B cell (primary cell): ENCODE data around the gene OR1I1. TPM values are rescaled to one million over a fixed set of nuclear protein-coding genes. Genes with fewer than 3 reads are reported as not detected.

Source experiments
- ATAC-seq: fragments of 200-7000 bp; cut with Tn5 transposase; one replicate; pipeline ENCODE4 v1.10.0; 2021; ENCODE audit warnings: low read depth, mild to moderate bottlenecking, moderate number of reproducible peaks, moderate library complexity
- CTCF ChIA-PET: fragments of 350-600 bp; sonication (Branson Sonifier 250); formaldehyde crosslinking; loops from one replicate; lab custom pipeline; 2021; ENCODE audit warnings: antibody characterized with exemption, inconsistent platforms; lab: Charles Lee
- POLR2A ChIA-PET: fragments of 350-600 bp; sonication (Branson Sonifier 250); formaldehyde crosslinking; loops from one replicate; lab custom pipeline; 2021; ENCODE audit warnings: antibody characterized with exemption; lab: Charles Lee
- DNase-seq: peaks from one replicate; pipeline ENCODE4 v3.0.0; 2013
- H2AFZ ChIP-seq: 2 replicates; pipeline ENCODE4 v1.6.1; 2012; ENCODE audit warnings: mild to moderate bottlenecking, low read depth, low read length; ENCODE audit not compliant: insufficient read depth, poor library complexity, severe bottlenecking
- H3K27ac ChIP-seq, 2 donors: 1 replicate in 1 of 2; 2 replicates in 1 of 2; pipeline ENCODE4 v1.5.1; 2012 to 2013; ENCODE audit warnings: low read length in 2 of 2, mild to moderate bottlenecking in 2 of 2, moderate library complexity in 1 of 2
- H3K27me3 ChIP-seq, 4 experiments: fragments of 200-600 bp in 1 of 4; sonication (generic) in 1 of 4; replicated peaks in 1 of 4; 1 replicate in 2 of 4; 2 replicates in 2 of 4; pipeline versions ENCODE4 v1.6.1 to v1.7.0; 2013 to 2016; ENCODE audit warnings: low read length in 3 of 4, mild to moderate bottlenecking in 2 of 4, mixed read lengths in 1 of 4, moderate library complexity in 1 of 4; ENCODE audit not compliant: insufficient read depth in 4 of 4, control insufficient read depth in 3 of 4; ENCODE audit errors: control extremely low read depth in 1 of 4
- H3K36me3 ChIP-seq, 2 experiments: replicated peaks in 1 of 2; 1 replicate in 1 of 2; 2 replicates in 1 of 2; pipeline versions ENCODE4 v1.6.1 to v1.7.1; 2013; ENCODE audit warnings: low read length in 1 of 2; ENCODE audit not compliant: insufficient read depth in 2 of 2, control insufficient read depth in 1 of 2; ENCODE audit errors: control extremely low read depth in 1 of 2, extremely low read depth in 1 of 2
- H3K4me1 ChIP-seq, 2 donors: fragments of 200-600 bp in 1 of 2; sonication (generic) in 1 of 2; 1 replicate in 1 of 2; 2 replicates in 1 of 2; pipeline versions ENCODE4 v1.5.1 to v1.6.1; 2013 to 2017; ENCODE audit warnings: low read length in 2 of 2; ENCODE audit not compliant: control insufficient read depth in 2 of 2, insufficient read depth in 2 of 2
- H3K4me2 ChIP-seq: replicated peaks from 2 replicates; pipeline ENCODE3; 2012; ENCODE audit warnings: mild to moderate bottlenecking, low read depth, low read length; ENCODE audit not compliant: poor library complexity, severe bottlenecking
- H3K4me3 ChIP-seq, 5 experiments: fragments of 200-600 bp in 1 of 5; sonication (generic) in 1 of 5; 1 replicate in 3 of 5; 2 replicates in 2 of 5; pipeline versions ENCODE4 v1.5.1 to v1.7.0; 2011 to 2016; ENCODE audit warnings: low read length in 4 of 5, mild to moderate bottlenecking in 4 of 5, low read depth in 2 of 5, control low read depth in 1 of 5, moderate library complexity in 1 of 5; ENCODE audit not compliant: insufficient read depth in 1 of 5; ENCODE audit errors: control extremely low read depth in 1 of 5, extremely low read depth in 1 of 5
- H3K79me2 ChIP-seq: fragments of 200-600 bp; sonication (generic); one replicate; pipeline ENCODE4 v1.6.0; 2016; ENCODE audit warnings: low read length; ENCODE audit not compliant: control insufficient read depth, insufficient read depth
- H3K9ac ChIP-seq: fragments of 200-600 bp; sonication (generic); 2 replicates; pipeline ENCODE4 v1.6.1; 2017; ENCODE audit warnings: mild to moderate bottlenecking, low read length, moderate library complexity
- H3K9me3 ChIP-seq, 3 donors: one replicate each; pipeline versions ENCODE4 v1.6.1 to v1.7.1; 2013; ENCODE audit warnings: low read length in 2 of 3; ENCODE audit not compliant: control insufficient read depth in 2 of 3, insufficient read depth in 1 of 3; ENCODE audit errors: control extremely low read depth in 1 of 3
- H4K20me1 ChIP-seq: 2 replicates; pipeline ENCODE4 v1.6.0; 2012; ENCODE audit warnings: mild to moderate bottlenecking, low read length; ENCODE audit not compliant: insufficient read depth, control insufficient read depth, poor library complexity, severe bottlenecking
- H3K27ac Mint-ChIP-seq: one replicate; pipeline ENCODE4 v1.8.0; 2021; ENCODE audit warnings: mixed read lengths
- H3K27me3 Mint-ChIP-seq: one replicate; pipeline ENCODE4 v1.8.0; 2021; ENCODE audit warnings: mixed read lengths
- H3K4me1 Mint-ChIP-seq: one replicate; pipeline ENCODE4 v1.8.0; 2021; ENCODE audit warnings: mixed read lengths
- H3K4me3 Mint-ChIP-seq: one replicate; pipeline ENCODE4 v1.8.0; 2021; ENCODE audit warnings: mixed read lengths
- H3K9me3 Mint-ChIP-seq: one replicate; pipeline ENCODE4 v1.8.0; 2022; ENCODE audit warnings: mixed read lengths; ENCODE audit not compliant: insufficient read depth
- CTCF ChIP-seq: fragments of 200-600 bp; IDR thresholded peaks from one replicate; pipeline ENCODE4 v1.8.0; 2022; ENCODE audit warnings: antibody characterized with exemption, mild to moderate bottlenecking
- EZH2 ChIP-seq: IDR thresholded peaks from 2 replicates; pipeline ENCODE4 v1.6.1; 2012; ENCODE audit warnings: borderline replicate concordance, low read depth, mild to moderate bottlenecking, moderate library complexity, low read length; ENCODE audit not compliant: insufficient read depth, poor library complexity, severe bottlenecking
- WGBS: methylation state at CpG from one replicate; pipeline ENCODE4 v1.1.5; 2013; ENCODE audit warnings: missing lambda C conversion rate; ENCODE audit not compliant: insufficient coverage; 5-methylcytosine and 5-hydroxymethylcytosine counted together
- intact Hi-C: fragments of 100-400 bp; cut with micrococcal nuclease; formaldehyde crosslinking; loops from one replicate; pipeline ENCODE4 v1.10.0; 2022
- polyA plus RNA-seq: library from polyadenylated mRNA; depleted of rRNA; stranded (reverse); fragments of >200 nt; gene quantifications from 2 replicates; pipeline ENCODE4 v1.2.3, GENCODE V29; 2012
- total RNA-seq, 2 donors: library from RNA; stranded (reverse); fragments of 120-200 nt in 1 of 2; gene quantifications; 1 replicate in 1 of 2; 2 replicates in 1 of 2; pipeline versions ENCODE4 v1.2.3 to v1.2.4, GENCODE V29; 2013 to 2022

The OR1I1 gene
- total and polyA plus RNA-seq, 2 donors (not counting 1 experiment from before 2014, with no cell fraction given) = not detected

GRCh38 chr19:15122331-15123030 is 40.5 kb downstream of the OR1I1 start:
- Mint-ChIP-seq H3K27me3 (no peaks in the 10 kb centered on the region), H3K4me3 (no peak overlapping the region), H3K9me3 (no peaks in the 10 kb centered on the region), H3K27ac (no peak overlapping the region), H3K4me1 (peaks cover 19% of the 10 kb centered on the region)
- TF ChIP-seq EZH2 = no peak
- no peak for TF ChIP-seq CTCF
- Histone ChIP-seq H3K36me3 (peaks cover 0 to 32% of the 10 kb centered on the region in 2 experiments), H3K27ac (no peak overlapping the region), H3K4me3 (no peak overlapping the region), H4K20me1 (peaks cover 8% of the 10 kb centered on the region), H3K79me2 (peaks cover 5% of the 10 kb centered on the region), H2AFZ (no peak overlapping the region), H3K9me3 (no peaks in the 10 kb centered on the region), H3K27me3 (no peaks in the 10 kb centered on the region), H3K4me2 (no peak overlapping the region), H3K4me1 (peaks cover 10 to 12% of the 10 kb centered on the region in 2 donors), H3K9ac (no peak overlapping the region)
- DNase-seq (no peak), ATAC-seq (no peak)
- WGBS = 100% methylated on average over 19 of the region's 21 CpGs
- ChIA-PET POLR2A (no interaction called here), CTCF (no interaction called here)
- intact Hi-C loops = loop anchor here (10.0 kb wide), 1 partner anchor 548 kb away; the partner anchor contains the start of gene NDUFB7
